Hindlimb muscle (tissue), 1 donor: ENCODE results near the gene BICRA. TPM values are rescaled to one million over a fixed set of nuclear protein-coding genes. Genes with fewer than 3 reads are reported as not detected.
"Not testable (repeated sequence)": the region's sequence is repeated elsewhere in the genome, so short reads cannot be mapped to it uniquely, and the experiment has no call there.

ENCODE experiments used
- DNase-seq: peaks from one replicate; pipeline ENCODE4 v3.0.0-alpha.2; 2013
- polyA plus RNA-seq: library from polyadenylated mRNA; unstranded; fragments of 120-200 nt; gene quantifications from one replicate; pipeline ENCODE4 v1.2.1, GENCODE V29; 2013; ENCODE audit not compliant: insufficient read length

The BICRA gene
- 13.4 TPM for polyA plus RNA-seq

GRCh38 chr19:47608969-47609905 is at the start of gene BICRA:
TSS of gene BICRA (plus strand) at chr19:47609134. CDS start at chr19:47673575, 64,441 bp downstream.
- DNase-seq: peak; percentile 90

GRCh38 chr19:47560999-47561398 is 47.9 kb upstream of the BICRA start:
- DNase-seq: no peak

- no peak for DNase-seq
These were observed 47.4 kb upstream of the BICRA start for GRCh38 chr19:47561440-47562057.

- no peak for DNase-seq
These were observed 44.9 kb upstream of the BICRA start for GRCh38 chr19:47564081-47564480.

- DNase-seq: no peak
These were observed 39.6 kb upstream of the BICRA start for GRCh38 chr19:47569331-47569730.

GRCh38 chr19:47572635-47573034 is 36.3 kb upstream of the BICRA start:
- DNase-seq: no peak

- peak; percentile 71 for DNase-seq
These were observed 35.6 kb upstream of the BICRA start, which contains the start of gene ZNF541 for GRCh38 chr19:47573071-47574026. TSS of gene ZNF541 (minus strand) at chr19:47573148. CDS start at chr19:47555856, 17,292 bp downstream.

GRCh38 chr19:47580397-47580796 is 28.5 kb upstream of the BICRA start:
- DNase-seq: no peak

GRCh38 chr19:47581605-47582319 is 27.2 kb upstream of the BICRA start:
- no peak for DNase-seq

GRCh38 chr19:47582320-47582909 is 26.5 kb upstream of the BICRA start:
- DNase-seq: no peak

GRCh38 chr19:47583161-47583560 is 25.8 kb upstream of the BICRA start:
- DNase-seq: not testable (repeated sequence)

GRCh38 chr19:47587295-47587694 is 21.6 kb upstream of the BICRA start:
- DNase-seq: no peak

GRCh38 chr19:47589824-47590223 is 19.1 kb upstream of the BICRA start:
- no peak for DNase-seq

GRCh38 chr19:47593860-47594259 is 15.1 kb upstream of the BICRA start:
- no peak for DNase-seq

- no peak for DNase-seq
These were observed 13.0 kb upstream of the BICRA start for GRCh38 chr19:47595944-47596343.

GRCh38 chr19:47598407-47599349 is 10.3 kb upstream of the BICRA start:
- peak; percentile 13 for DNase-seq

- DNase-seq: not testable (repeated sequence)
These were observed 9.2 kb upstream of the BICRA start for GRCh38 chr19:47599671-47600245.

GRCh38 chr19:47600246-47601179 is 8.4 kb upstream of the BICRA start:
- DNase-seq: peak; percentile 99
